D341Med (cell line): ENCODE measurements around the gene CYTL1.
"Not testable (repeated sequence)": the region's sequence is repeated elsewhere in the genome, so short reads cannot be mapped to it uniquely, and the experiment has no call there.

Experiments
- DNase-seq: peaks from one replicate; pipeline ENCODE4 v3.0.0; 2012; ENCODE audit warnings: low spot score

Gene CYTL1

GRCh38 chr4:5033281-5033841, 14.1 kb upstream of the CYTL1 start:
- DNase-seq: no peak

GRCh38 chr4:5032813-5033212, 13.6 kb upstream of the CYTL1 start:
- DNase-seq: no peak

- no peak for DNase-seq
These were observed 11.7 kb upstream of the CYTL1 start for GRCh38 chr4:5030927-5031326.

- DNase-seq: no peak
These were observed 11.0 kb upstream of the CYTL1 start for GRCh38 chr4:5030221-5030620.

- no peak for DNase-seq
These were observed 10.2 kb upstream of the CYTL1 start for GRCh38 chr4:5029447-5029846.

- no peak for DNase-seq
These were observed 9.2 kb upstream of the CYTL1 start for GRCh38 chr4:5028480-5028879.

GRCh38 chr4:5027346-5027745, 8.1 kb upstream of the CYTL1 start:
- no peak for DNase-seq

GRCh38 chr4:5026371-5026770, 7.1 kb upstream of the CYTL1 start:
- DNase-seq: no peak

- DNase-seq: no peak
These were observed 5.4 kb upstream of the CYTL1 start for GRCh38 chr4:5024673-5025072.

GRCh38 chr4:5021546-5021945, 2.3 kb upstream of the CYTL1 start:
- DNase-seq: no peak

- DNase-seq: no peak
These were observed 1.1 kb upstream of the CYTL1 start for GRCh38 chr4:5020341-5020740.

GRCh38 chr4:5019796-5020195, 538 bp upstream of the CYTL1 start:
- DNase-seq: no peak

GRCh38 chr4:5018603-5019002, 655 bp downstream of the CYTL1 start:
- no peak for DNase-seq

- DNase-seq: no peak
These were observed 1.2 kb downstream of the CYTL1 start for GRCh38 chr4:5018096-5018495.

GRCh38 chr4:5014007-5014682, 5.1 kb downstream of the CYTL1 start:
- peak; percentile 6 for DNase-seq

GRCh38 chr4:5012958-5013357, 6.3 kb downstream of the CYTL1 start:
- no peak for DNase-seq

- DNase-seq: no peak
These were observed 6.9 kb downstream of the CYTL1 start for GRCh38 chr4:5012244-5012898.

- no peak for DNase-seq
These were observed 8.3 kb downstream of the CYTL1 start for GRCh38 chr4:5010984-5011383.

GRCh38 chr4:5009796-5010195, 9.5 kb downstream of the CYTL1 start:
- DNase-seq: no peak

GRCh38 chr4:5006932-5007331, 12.3 kb downstream of the CYTL1 start:
- not testable (repeated sequence) for DNase-seq

- no peak for DNase-seq
These were observed 14.8 kb downstream of the CYTL1 start for GRCh38 chr4:5004496-5004895.

- DNase-seq: no peak
These were observed 15.3 kb downstream of the CYTL1 start for GRCh38 chr4:5003918-5004317.

- DNase-seq: no peak
These were observed 15.8 kb downstream of the CYTL1 start for GRCh38 chr4:5003372-5003857.

GRCh38 chr4:5001641-5002040, 17.6 kb downstream of the CYTL1 start:
- DNase-seq: not testable (repeated sequence)
